ENCODE measurements around the gene MKRN2.

GRCh38 chr3:12582730-12583129 lies 25.8 kb downstream of the MKRN2 start:
- TF ChIP-seq CTCF (IDR thresholded peaks at IDR 0.05) (no peak), POLR2A (IDR thresholded peaks at IDR 0.05) (no peak)

Measured in lower leg skin (tissue), 3 donors.